MV-4-11 (cell line): ENCODE results near the gene MLH1.

Experiments
- DNase-seq: peaks from one replicate; lab custom pipeline; 2025; lab: John Stamatoyannopoulos, UW

Gene MLH1

DNA sequence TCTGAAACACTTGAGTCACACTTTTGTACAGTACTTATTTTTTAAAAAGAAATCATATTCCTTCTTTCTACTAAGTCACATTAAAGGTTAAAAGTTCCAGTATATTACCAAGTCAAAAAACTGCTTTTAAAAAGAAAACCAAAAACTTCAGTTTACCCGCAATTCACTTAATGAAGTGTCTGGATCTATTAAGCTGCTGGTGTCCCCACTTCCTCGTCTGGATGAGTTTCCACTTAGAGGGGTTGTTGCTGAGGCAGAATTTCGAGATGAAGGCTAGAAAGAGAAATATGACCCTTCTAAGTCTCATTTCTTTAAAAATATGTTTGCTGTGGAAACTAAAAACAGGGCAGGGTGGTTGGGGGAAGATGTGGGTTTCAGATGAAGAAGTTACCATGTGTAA lies 101.3 kb downstream of the MLH1 start:
- peak; percentile 37 for DNase-seq

DNA sequence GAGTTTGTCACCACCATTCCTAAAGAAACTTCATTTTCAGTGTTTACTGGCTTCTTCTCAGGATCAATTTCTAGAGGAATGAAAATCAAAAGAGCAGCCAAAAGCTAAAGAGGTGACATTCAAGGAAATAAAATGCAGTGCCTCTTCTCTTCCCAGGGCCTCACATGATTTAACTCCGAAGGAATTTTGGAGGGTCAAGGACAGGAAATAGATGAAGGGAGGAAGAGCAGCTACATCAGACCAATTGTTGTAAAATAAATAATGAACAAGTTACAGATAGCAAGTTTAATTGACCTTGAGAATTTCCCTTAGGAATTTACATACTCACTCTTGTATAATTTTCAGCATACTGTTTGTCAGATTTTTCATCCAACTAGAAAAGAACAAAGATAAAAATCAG lies 103.0 kb downstream of the MLH1 start:
- no peak for DNase-seq

- DNase-seq, result no peak
Measured at GRCh38 chr3:37096975-37097374, 103.7 kb downstream of the MLH1 start.

GRCh38 chr3:37097776-37098175 lies 104.5 kb downstream of the MLH1 start:
- no peak for DNase-seq

DNA sequence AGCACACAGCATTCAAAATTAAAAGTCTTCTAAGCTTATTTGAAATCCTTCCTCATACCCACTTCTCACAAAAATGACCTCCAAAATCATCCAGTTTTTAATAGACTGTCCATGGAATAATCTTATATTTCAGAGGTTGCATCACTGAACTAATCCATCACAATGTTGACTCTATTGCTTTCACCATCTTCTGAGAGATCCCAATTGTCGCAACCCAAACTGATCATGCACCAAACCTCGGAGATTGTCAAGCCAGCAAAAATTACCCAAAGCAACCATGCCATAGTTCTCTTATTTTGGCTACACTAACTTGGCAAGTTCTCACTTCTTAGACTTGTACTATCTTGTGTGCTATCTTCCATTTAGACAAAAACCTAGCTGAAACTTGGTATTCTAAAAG lies 105.6 kb downstream of the MLH1 start:
- no peak for DNase-seq

- no peak for DNase-seq
Measured at GRCh38 chr3:37099469-37099868, 106.2 kb downstream of the MLH1 start.

DNA sequence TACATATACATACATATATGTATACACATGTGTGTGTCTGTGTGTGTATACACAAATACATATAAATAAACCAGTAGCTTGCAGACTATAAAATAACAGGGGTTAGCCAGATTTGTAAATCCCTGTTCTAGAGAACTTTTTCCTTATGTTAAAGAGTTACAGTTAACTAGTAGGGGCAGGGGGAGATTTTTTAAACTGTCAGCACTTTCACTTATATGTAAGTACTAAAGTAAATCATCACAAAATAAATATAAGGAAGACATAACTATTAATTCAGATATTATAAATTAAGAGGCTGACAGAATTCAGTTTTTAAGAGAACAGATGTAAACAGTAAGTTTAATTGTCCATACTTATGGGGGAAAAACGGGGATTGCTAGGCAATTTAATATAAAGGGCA lies 107.1 kb downstream of the MLH1 start:
- no peak for DNase-seq
